Chondrocyte (in vitro differentiated cells): ENCODE results near the gene FAM186B. TPM values are rescaled to one million over a fixed set of nuclear protein-coding genes. Genes with fewer than 3 reads are reported as not detected.

Experiments
- DNase-seq: peaks from one replicate; pipeline ENCODE4 v3.0.0; 2021; ENCODE audit warnings: mixed read lengths, low spot score
- H3K27ac Mint-ChIP-seq: one replicate; pipeline ENCODE4 v1.8.0; 2021; ENCODE audit warnings: mild to moderate bottlenecking, moderate library complexity, mixed read lengths; ENCODE audit not compliant: unreplicated experiment
- H3K27me3 Mint-ChIP-seq: 2 replicates; pipeline ENCODE4 v1.8.0; 2021; ENCODE audit warnings: low read depth, mixed read lengths
- H3K36me3 Mint-ChIP-seq: 2 replicates; pipeline ENCODE4 v1.8.0; 2021; ENCODE audit warnings: low read depth, mixed read lengths
- H3K4me1 Mint-ChIP-seq: 2 replicates; pipeline ENCODE4 v1.8.0; 2021; ENCODE audit warnings: low read depth, mild to moderate bottlenecking, mixed read lengths
- H3K4me3 Mint-ChIP-seq: one replicate; pipeline ENCODE4 v1.8.0; 2021; ENCODE audit warnings: mild to moderate bottlenecking, moderate library complexity, mixed read lengths; ENCODE audit not compliant: unreplicated experiment
- H3K9me3 Mint-ChIP-seq: 2 replicates; pipeline ENCODE4 v1.8.0; 2021; ENCODE audit warnings: low read depth, mixed read lengths
- total RNA-seq: library from RNA; stranded (reverse); gene quantifications from 3 replicates; pipeline ENCODE4 v1.2.1, GENCODE V29; 2021
- TF ChIP-seq, protein P1 (sequence below): fragments of 200-600 bp; sonication (generic); IDR thresholded peaks from 2 replicates; pipeline ENCODE4 v1.5.0; 2021; ENCODE audit warnings: antibody characterized with exemption, mild to moderate bottlenecking, moderate library complexity

The FAM186B gene
- total RNA-seq, 1 donor from 2014 or later: 0.27 TPM

DNA sequence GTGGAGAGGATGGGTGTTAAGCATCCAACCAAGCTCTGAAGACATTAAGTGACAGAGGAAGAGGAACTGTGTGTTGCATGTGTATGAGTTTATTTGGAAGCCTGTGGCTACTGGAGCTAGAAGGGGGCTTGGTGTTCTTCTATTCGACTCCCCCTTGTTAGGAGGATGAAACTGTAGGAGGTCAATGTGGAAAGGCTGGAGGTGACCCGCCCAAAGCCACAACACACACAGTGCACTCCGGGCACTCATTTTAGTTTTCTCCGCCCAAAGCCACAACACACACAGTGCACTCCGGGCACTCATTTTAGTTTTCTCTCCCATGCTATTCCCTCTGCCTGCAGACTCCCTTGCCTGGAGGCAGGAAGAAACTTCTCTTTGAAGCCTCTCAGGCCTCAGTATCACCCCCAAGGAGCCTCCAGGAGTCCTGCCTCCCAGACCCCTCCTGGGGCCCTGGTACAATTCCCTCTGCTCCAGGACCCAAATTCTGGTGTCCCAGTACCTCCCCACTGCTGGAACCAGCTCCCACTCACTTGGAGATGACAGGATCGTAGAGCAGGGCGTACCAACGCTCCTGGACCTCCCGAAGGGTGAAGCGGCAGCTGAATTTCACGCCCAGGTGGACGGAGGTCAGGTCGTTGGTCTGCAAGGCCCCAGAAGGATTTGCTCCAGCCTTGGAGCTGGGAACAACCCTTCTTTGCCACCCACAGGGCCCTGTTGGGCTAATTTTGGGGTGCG, 41.3 kb downstream of the FAM186B start:
- TF ChIP-seq, protein P1, sequence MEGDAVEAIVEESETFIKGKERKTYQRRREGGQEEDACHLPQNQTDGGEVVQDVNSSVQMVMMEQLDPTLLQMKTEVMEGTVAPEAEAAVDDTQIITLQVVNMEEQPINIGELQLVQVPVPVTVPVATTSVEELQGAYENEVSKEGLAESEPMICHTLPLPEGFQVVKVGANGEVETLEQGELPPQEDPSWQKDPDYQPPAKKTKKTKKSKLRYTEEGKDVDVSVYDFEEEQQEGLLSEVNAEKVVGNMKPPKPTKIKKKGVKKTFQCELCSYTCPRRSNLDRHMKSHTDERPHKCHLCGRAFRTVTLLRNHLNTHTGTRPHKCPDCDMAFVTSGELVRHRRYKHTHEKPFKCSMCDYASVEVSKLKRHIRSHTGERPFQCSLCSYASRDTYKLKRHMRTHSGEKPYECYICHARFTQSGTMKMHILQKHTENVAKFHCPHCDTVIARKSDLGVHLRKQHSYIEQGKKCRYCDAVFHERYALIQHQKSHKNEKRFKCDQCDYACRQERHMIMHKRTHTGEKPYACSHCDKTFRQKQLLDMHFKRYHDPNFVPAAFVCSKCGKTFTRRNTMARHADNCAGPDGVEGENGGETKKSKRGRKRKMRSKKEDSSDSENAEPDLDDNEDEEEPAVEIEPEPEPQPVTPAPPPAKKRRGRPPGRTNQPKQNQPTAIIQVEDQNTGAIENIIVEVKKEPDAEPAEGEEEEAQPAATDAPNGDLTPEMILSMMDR: no peak
- Mint-ChIP-seq H3K27me3 (no peaks in the 10 kb centered on the region), H3K36me3 (peaks cover 23% of the 10 kb centered on the region), H3K27ac (no peak overlapping the region), H3K4me1 (peaks cover 33% of the 10 kb centered on the region), H3K9me3 (no peaks in the 10 kb centered on the region), H3K4me3 (no peak overlapping the region)
- DNase-seq: peak; percentile 59

DNA sequence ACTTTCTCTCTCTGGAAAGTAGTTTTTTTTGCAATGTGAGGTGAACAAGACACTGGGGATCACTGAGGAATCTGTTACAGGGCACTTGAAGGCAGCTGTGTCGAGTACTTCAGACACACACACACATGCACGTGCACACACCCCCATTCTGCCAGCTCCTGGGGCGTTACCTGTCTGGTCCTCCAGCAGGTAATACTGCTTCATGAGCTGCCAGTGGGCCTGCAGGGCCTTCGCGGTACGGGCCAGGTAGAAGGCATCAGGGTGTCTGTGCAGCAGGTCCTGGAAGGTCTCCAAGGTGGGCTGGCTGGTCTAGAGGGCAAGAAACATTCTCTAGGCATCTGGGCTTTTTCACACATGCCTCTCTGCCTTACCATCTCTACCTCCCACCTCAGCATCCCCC, 42.6 kb downstream of the FAM186B start:
- H3K27ac Mint-ChIP-seq: no peak overlapping the region
- peaks cover 30% of the 10 kb centered on the region for H3K36me3 Mint-ChIP-seq
- no peaks in the 10 kb centered on the region for H3K9me3 Mint-ChIP-seq
- H3K4me1 Mint-ChIP-seq: peaks cover 24% of the 10 kb centered on the region
- TF ChIP-seq, protein P1: no peak
- H3K27me3 Mint-ChIP-seq: no peaks in the 10 kb centered on the region
- DNase-seq: no peak
- H3K4me3 Mint-ChIP-seq: no peak overlapping the region

DNA sequence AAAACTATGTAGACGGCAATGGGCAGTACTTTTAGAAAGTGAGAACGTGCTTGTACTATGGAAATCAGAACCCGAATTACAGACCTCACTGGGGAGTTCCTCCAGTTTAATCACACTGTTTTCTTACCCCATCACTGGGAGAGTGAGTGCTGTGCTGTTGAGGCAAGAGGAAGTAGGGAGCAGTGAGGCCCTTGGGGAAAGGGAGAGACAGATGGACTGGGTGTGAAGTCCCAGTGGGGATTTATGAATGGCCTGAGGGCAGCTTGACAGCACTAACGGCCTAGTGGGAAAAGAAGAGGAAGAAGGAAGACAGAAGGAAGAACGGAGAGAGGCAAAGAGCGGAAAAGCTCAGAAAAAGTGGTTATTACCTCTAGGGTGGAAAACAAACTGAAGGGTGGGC, 43.2 kb downstream of the FAM186B start:
- Mint-ChIP-seq H3K9me3 (no peaks in the 10 kb centered on the region), H3K27ac (no peak overlapping the region), H3K27me3 (no peaks in the 10 kb centered on the region), H3K36me3 (peaks cover 30% of the 10 kb centered on the region), H3K4me1 (peaks cover 21% of the 10 kb centered on the region), H3K4me3 (no peak overlapping the region)
- no peak for DNase-seq
- TF ChIP-seq, protein P1: no peak

DNA sequence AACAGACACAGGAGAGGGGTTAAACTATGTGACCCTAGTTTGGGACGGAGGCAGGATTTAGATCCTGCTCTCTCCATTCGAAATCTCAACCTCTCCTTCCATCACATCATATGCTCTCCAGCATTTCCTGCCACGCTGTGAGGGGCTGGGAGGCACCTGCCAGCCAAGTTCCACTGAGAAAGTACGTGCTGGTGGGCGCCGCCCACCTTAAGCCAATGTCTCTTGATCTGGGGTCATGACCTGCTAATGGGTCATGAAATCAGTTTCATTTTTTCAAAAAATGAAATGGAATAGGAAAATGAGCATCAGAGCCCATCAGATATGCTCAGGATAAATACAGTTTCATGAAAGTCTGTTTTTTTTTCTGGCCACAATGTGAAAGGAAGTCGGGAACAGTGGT, 44.7 kb downstream of the FAM186B start:
- peaks cover 11% of the 10 kb centered on the region for H3K4me1 Mint-ChIP-seq
- no peaks in the 10 kb centered on the region for H3K9me3 Mint-ChIP-seq
- no peak overlapping the region for H3K27ac Mint-ChIP-seq
- H3K36me3 Mint-ChIP-seq: peaks cover 36% of the 10 kb centered on the region
- no peak overlapping the region for H3K4me3 Mint-ChIP-seq
- DNase-seq: no peak
- H3K27me3 Mint-ChIP-seq: no peaks in the 10 kb centered on the region
- TF ChIP-seq, protein P1: no peak

DNA sequence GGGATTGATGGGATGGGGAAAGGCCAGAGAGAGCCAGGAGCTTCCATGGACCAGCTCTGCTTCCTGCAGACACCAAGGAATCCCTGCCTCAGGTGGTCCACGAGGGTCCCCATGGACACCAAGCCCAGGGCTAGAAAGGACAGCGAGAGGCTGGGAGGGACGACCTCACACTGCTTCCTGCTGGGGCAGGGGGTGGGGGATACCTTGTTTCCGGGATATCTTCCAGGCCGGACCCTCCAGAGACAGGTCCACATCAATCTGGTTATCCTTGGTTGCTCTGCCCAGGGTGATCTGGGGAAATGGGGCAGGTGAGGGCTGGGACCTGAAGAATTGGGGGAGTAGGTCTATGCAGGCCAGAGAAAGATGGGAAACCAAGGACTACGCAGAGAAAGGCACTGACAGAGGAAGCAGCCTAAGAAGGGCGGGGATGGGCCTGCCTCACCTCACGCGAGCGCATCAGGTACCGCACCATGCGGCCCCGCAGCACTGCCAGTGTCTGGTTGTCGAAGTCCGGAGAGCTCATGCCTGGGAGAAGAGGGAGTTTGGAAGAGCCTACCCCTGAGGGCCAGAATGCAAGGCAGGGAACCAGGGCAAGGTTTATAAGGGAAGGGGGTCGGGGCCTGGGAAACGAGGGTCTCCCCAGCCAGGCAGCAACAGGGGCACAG, 46.3 kb downstream of the FAM186B start:
- no peaks in the 10 kb centered on the region for H3K4me1 Mint-ChIP-seq
- no peak overlapping the region for H3K4me3 Mint-ChIP-seq
- H3K9me3 Mint-ChIP-seq: no peaks in the 10 kb centered on the region
- no peak for DNase-seq
- H3K27me3 Mint-ChIP-seq: no peaks in the 10 kb centered on the region
- peaks cover 34% of the 10 kb centered on the region for H3K36me3 Mint-ChIP-seq
- no peak overlapping the region for H3K27ac Mint-ChIP-seq
- TF ChIP-seq, protein P1: no peak
